Glomerular visceral epithelial cell (primary cell): ENCODE data around the gene BNC2.
"Not testable (repeated sequence)": the region's sequence is repeated elsewhere in the genome, so short reads cannot be mapped to it uniquely, and the experiment has no call there.

Source experiments
- DNase-seq: peaks from one replicate; pipeline ENCODE4 v3.0.0-alpha.2; 2016; ENCODE audit errors: extremely low spot score

BNC2 gene

GRCh38 chr9:16450578-16450977 is 419.9 kb downstream of the BNC2 start:
- DNase-seq: no peak

DNA sequence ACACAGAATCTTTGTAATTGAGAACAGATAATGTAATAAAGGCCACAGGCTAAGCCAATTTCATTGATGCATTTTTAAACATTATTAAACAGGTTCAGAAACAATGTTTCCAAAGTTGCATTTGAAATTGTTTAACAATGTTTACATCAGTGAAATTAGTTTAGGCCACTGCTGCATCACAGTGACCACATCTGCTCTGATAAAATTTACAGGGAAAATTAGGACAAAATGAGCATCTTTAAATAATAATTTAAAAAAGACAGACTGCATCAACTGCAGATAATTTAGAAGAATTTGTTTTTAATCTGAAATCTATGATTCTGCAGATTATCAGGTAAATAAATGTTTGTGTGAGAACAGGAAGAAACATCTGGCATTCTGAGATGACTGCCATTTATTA is 420.4 kb downstream of the BNC2 start:
- no peak for DNase-seq

GRCh38 chr9:16449076-16449730 is 421.3 kb downstream of the BNC2 start:
- no peak for DNase-seq

GRCh38 chr9:16447946-16448345 is 422.5 kb downstream of the BNC2 start:
- DNase-seq: no peak

DNA sequence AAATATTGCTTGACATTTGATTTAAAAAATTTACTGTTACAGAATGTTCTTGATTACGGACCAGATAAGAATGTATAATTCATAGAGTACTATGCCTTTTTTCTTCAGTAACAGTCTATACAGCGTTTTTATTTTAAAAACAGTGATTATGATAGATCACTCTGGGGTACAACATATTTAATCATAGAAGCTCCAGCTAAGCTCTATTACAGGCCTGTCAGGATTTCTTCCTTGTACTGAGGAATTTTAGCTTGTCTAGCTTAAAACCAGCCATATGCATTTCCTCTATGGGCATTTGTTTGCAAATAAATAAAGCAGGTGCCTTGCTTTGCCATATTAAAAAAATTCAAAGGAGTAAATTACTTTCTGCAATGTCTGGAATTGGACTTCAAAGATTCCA is 423.8 kb downstream of the BNC2 start:
- no peak for DNase-seq

GRCh38 chr9:16445141-16445920 is 425.1 kb downstream of the BNC2 start:
- DNase-seq: no peak

GRCh38 chr9:16442622-16443021 is 427.8 kb downstream of the BNC2 start:
- DNase-seq: peak; percentile 75

DNA sequence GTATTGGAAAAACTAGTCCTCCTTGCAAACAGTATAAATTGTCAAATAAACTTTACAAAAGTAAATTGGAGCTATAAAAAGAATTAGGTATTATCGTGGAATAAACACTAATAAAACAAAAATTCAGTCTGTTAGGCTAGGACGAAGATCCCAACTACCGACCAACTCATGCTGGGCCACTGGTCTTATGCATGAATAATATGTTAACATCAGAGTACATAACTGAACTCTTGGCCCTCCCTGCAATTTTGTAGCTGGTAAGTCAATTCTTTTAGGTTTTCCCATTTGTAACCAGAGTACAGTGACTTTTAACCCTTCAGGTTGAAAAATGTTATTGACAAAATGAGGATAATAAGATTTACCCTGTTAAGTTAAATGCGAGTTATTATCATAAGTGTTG is 428.7 kb downstream of the BNC2 start:
- no peak for DNase-seq

DNA sequence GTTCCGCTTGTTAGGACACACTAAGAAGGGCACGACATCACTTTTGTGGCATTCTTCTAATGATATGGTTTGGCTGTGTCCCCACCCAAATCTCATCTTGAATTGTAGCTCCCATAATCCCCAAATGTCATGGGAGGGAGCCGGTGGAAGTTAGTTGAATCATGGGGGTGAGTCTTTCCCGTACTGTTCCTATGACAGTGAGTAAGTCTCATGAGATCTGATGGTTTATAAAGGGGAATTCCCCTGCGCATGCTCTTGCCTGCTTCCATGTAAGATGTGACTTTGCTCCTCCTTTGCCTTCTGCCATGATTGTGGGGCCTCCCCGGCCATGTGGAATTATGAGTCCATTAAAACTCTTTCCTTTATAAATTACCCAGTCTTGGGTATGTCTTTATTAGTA is 431.6 kb downstream of the BNC2 start:
- DNase-seq: not testable (repeated sequence)

- DNase-seq: no peak
Measured at GRCh38 chr9:16436545-16436944, 433.9 kb downstream of the BNC2 start.

DNA sequence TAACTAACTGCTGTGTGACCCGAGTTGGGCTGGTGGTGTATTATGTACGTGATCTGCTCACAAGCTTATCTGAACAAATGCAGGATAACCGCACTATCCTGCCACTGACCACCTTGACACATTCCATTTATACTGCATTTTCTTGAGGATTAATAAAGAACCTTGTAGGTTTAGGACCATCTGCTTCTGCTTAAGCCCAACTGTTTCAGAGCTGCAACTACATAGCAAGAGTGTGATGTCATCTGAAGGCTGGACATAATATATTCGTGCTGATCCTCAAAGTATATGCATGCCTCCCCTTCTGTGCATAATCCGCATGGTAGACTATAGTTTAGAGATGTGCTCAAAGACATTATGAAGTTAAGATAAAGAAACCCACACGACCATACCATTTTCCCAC is 435.9 kb downstream of the BNC2 start:
- DNase-seq: no peak

GRCh38 chr9:16433494-16433893 is 437.0 kb downstream of the BNC2 start:
- no peak for DNase-seq

DNA sequence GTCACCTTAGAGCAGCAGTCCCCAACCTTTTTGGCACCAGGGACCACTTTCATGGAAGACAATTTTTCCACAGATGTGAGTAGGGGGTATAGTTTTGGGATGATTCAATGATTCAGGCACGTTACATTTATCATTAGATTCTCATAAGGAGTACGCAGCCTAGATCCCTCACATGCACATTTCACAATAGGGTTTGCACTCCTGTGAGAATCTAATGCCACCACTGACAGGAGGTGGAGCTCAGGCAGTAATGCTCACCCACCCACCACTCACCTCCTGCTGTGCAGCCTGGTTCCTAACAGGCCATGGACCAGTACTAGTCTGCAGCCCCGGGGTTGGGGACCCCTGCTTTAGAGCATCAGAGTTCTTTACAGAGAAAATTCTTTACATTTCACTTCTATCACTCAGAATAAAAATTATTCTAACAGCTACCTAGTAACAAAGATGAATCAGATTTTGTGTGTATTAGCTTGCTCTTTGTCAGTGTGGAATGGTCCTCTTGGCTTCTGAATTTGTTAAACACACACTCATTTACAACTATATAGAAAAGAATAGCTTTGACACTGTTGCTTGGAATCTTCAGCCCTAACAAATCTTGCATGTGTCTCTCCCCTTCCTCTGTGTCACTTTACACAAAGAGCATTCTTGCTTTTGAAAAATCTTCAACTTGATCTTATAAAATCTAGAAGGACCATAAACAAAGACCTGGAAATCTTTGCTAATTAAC is 438.6 kb downstream of the BNC2 start:
- no peak for DNase-seq

DNA sequence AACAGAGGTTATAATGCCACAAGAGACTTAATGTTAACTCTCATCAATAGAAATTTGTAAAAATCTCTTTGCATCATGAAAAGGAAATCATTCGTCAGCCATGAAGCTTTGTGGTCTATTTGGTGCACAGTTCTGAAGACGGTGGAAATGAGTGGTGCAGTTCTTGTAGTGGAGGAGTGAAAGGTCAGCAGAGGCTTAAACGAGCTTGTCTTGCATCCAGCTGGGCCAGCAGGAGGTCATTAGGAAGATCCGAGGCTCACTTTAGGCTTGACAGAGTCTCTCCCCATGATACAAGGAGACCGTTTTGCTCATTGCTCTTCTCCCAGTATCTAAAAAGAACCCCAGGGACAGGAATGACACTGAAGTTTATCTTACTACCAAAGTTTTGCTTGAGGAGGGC is 440.8 kb downstream of the BNC2 start:
- DNase-seq: no peak

DNA sequence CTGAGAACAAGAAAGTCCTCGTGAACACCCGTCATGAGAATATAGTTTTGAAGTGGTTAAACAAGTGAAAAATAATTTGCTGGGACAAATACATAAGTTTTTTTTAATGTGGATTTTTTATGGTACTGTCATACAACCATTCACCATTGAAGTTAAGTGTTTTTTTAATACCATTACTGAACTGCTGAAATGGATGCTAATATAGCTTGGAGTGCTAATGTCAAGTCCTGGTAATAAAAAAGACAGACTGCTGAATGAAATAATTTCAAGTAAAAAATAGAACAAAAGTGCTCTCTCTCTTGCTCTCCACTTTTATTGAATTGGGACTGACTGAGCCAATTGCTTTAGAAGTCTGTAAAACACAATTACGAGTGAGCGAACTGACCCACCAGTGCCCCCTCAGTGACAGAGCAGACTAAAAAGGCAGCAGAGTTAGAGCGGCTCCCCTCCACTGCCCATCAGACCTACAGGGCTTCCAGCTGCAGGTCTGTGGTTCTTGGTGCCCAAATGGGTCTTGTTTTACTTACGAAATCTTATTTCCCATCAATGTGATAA is 442.5 kb downstream of the BNC2 start:
- no peak for DNase-seq

- DNase-seq: no peak
Measured at GRCh38 chr9:16426716-16427115, 443.8 kb downstream of the BNC2 start.

GRCh38 chr9:16425562-16426231 is 444.8 kb downstream of the BNC2 start:
- no peak for DNase-seq

DNA sequence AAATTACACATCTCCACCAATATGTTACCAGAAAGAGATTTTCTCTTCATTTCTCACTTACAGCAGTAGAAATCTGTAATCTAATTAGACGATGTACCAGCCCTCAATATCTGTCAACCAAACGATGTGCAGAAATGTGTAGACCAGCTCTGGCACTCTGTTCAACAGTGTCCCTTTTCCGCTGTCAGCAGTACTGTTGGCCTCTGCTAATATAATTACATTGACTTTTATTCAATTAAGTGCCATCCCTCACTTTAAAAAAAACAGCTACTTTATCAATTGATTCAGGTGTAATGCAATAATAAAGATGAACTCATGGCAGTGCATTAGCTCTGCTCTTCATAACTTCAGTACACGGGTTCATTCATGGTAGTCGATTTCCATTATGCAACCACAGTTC is 448.4 kb downstream of the BNC2 start:
- no peak for DNase-seq

DNA sequence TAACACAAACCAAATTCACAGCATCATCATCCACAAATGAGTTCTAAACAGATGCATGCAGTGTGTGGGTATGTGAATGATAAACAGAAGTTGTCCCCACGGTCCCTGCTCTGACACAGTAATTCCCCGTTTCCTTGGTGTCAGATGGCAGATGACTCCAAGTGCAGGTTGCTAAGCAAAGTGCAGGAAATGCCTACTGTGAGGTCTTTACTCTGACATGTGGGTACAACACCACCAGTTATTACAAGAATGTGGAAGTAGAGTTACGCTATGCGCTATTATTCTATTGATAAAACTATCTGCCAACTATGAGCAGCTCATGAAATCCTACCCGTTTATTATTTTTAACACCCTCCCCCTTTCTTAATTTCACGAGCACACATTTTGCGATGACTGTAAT is 448.9 kb downstream of the BNC2 start:
- no peak for DNase-seq

DNA sequence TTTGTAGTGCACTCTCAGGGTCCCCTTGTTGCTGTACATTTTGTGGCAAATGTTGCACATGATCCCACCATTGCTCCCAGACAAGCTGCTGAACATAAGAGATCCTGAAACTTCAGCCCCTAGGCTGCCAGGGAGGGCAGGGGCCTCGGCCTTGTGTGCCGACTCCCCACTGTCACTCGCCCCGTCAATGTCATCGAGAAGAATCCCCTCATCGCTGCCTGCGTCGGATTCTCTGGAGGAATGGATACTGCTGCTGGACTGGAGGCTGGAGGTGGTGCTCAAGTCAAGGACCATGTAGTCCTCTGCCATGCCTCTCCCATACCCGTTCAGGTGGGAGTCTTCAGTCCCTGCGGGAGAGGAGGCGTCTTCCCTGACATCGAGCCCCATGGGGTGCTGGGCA is 451.3 kb downstream of the BNC2 start:
- DNase-seq: no peak

DNA sequence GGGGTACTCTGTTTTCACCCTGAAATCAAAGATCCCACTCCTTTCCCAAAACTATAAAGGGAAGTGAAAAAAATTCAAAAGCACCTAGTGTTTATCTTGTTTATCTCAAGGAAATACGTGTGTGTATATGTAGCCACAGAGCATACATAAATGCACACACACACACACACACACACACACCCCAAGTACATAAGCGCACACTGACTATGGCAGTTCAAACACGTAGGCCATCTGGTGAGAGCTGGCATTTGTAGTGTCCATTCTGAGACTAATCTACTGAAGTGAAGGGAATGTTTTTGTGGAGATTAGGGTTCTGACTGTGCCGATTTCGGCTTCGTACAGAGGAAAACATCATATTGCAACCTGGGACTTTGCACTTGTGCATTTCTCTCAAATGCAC is 451.7 kb downstream of the BNC2 start:
- DNase-seq: no peak

GRCh38 chr9:16417749-16418148 is 452.7 kb downstream of the BNC2 start:
- DNase-seq: peak; percentile 34
